HepG2 (cell line): ENCODE measurements around the gene TSACC. TPM values are rescaled to one million over a fixed set of nuclear protein-coding genes. Genes with fewer than 3 reads are reported as not detected.
A peak's percentile ranks its signal among the peaks of the same experiment; 100 is the strongest.

ENCODE experiments used
- ARID2 ChIP-seq: sonication (generic); formaldehyde crosslinking; IDR thresholded peaks from 2 replicates; pipeline ENCODE4 v1.8.1; 2022; ENCODE audit warnings: mild to moderate bottlenecking, missing genetic modification reagents, borderline replicate concordance
- ATF2 ChIP-seq: sonication (generic); formaldehyde crosslinking; IDR thresholded peaks from 2 replicates; pipeline ENCODE4 v1.4.0; 2020; ENCODE audit warnings: missing genetic modification reagents
- ATF5 ChIP-seq: sonication (generic); formaldehyde crosslinking; IDR thresholded peaks from 2 replicates; pipeline ENCODE4 v1.4.0; 2020; ENCODE audit warnings: mild to moderate bottlenecking, low read depth, missing genetic modification reagents
- CC2D1A ChIP-seq: sonication (generic); formaldehyde crosslinking; IDR thresholded peaks from 2 replicates; pipeline ENCODE4 v1.8.1; 2023; ENCODE audit warnings: mild to moderate bottlenecking, missing genetic modification reagents
- CREBL2 ChIP-seq: sonication (generic); formaldehyde crosslinking; IDR thresholded peaks from 2 replicates; pipeline ENCODE4 v1.8.1; 2023; ENCODE audit warnings: missing genetic modification reagents, mild to moderate bottlenecking, borderline replicate concordance
- HNF4G ChIP-seq, 2 experiments: sonication (generic) in 1 of 2; formaldehyde crosslinking in 1 of 2; IDR thresholded peaks; 2 replicates each; pipeline versions ENCODE4 v1.4.0 to v1.6.1; 2011 to 2020; ENCODE audit warnings: borderline replicate concordance in 2 of 2, low read depth in 2 of 2, mild to moderate bottlenecking in 2 of 2, low read length in 1 of 2, missing genetic modification reagents in 1 of 2, moderate library complexity in 1 of 2
- HNRNPL ChIP-seq: fragments of 200-400 bp; formaldehyde crosslinking; IDR thresholded peaks from 2 replicates; pipeline ENCODE4 v1.6.1; 2017; ENCODE audit warnings: mild to moderate bottlenecking, low read depth, low read length
- HOXA5 ChIP-seq: sonication (generic); formaldehyde crosslinking; IDR thresholded peaks from 2 replicates; pipeline ENCODE4 v1.4.0; 2020; ENCODE audit warnings: missing genetic modification reagents
- MBNL3 ChIP-seq: fragments of 250-450 bp; sonication (Bioruptor Pico); conservative IDR thresholded peaks from 2 replicates; pipeline ENCODE4 v1.8.0; 2022; ENCODE audit warnings: mild to moderate bottlenecking, inconsistent platforms
- MTERF4 ChIP-seq: sonication (generic); formaldehyde crosslinking; IDR thresholded peaks from 2 replicates; pipeline ENCODE4 v1.8.0; 2023; ENCODE audit warnings: mild to moderate bottlenecking, missing genetic modification reagents
- NFIB ChIP-seq: sonication (generic); formaldehyde crosslinking; IDR thresholded peaks from 2 replicates; pipeline ENCODE4 v1.9.0; 2021; ENCODE audit warnings: missing genetic modification reagents, mild to moderate bottlenecking, borderline replicate concordance
- RELA ChIP-seq: sonication (generic); formaldehyde crosslinking; IDR thresholded peaks from 2 replicates; pipeline ENCODE4 v1.4.0; 2020; ENCODE audit warnings: missing genetic modification reagents
- ZBTB42 ChIP-seq: sonication (generic); formaldehyde crosslinking; IDR thresholded peaks from 2 replicates; pipeline ENCODE4 v1.5.0; 2020; ENCODE audit warnings: mild to moderate bottlenecking, missing genetic modification reagents
- ZMAT3 ChIP-seq: sonication (generic); formaldehyde crosslinking; conservative IDR thresholded peaks from 2 replicates; pipeline ENCODE4 v1.7.0; 2021; ENCODE audit warnings: missing genetic modification reagents
- ZNF574 ChIP-seq: sonication (generic); formaldehyde crosslinking; IDR thresholded peaks from 2 replicates; pipeline ENCODE4 v1.4.0; 2020; ENCODE audit warnings: missing genetic modification reagents
- ZNF629 ChIP-seq: sonication (generic); formaldehyde crosslinking; conservative IDR thresholded peaks from 2 replicates; pipeline ENCODE4 v1.5.0; 2020; ENCODE audit warnings: missing genetic modification reagents
- polyA plus RNA-seq, 8 experiments: library from polyadenylated mRNA; depleted of rRNA in 3 of 8; stranded (reverse) in 7 of 8; unstranded in 1 of 8; fragments of >200 nt; fragmentation: Illumina TruSeq in 4 of 8; extraction: Trizol in 4 of 8; gene quantifications; 2 replicates each; pipeline versions ENCODE4 v1.2.1 to v1.2.3, GENCODE V29; 2011 to 2016; ENCODE audit warnings: low read depth in 4 of 8, missing spikeins in 1 of 8, mixed read lengths in 1 of 8; ENCODE audit not compliant: insufficient read depth in 1 of 8
- total RNA-seq, 5 experiments: library from RNA; depleted of rRNA; stranded (reverse); fragments of >200 nt; fragmentation: Illumina TruSeq; extraction: Trizol; gene quantifications; 2 replicates each; pipeline ENCODE4 v1.2.3, GENCODE V29; 2016; ENCODE audit warnings: low read depth in 1 of 5
- TF ChIP-seq, protein P1 (sequence below): sonication (generic); formaldehyde crosslinking; IDR thresholded peaks from 2 replicates; pipeline ENCODE4 v1.8.1; 2022; ENCODE audit warnings: mild to moderate bottlenecking, missing genetic modification reagents
- TF ChIP-seq, protein P2 (sequence below): sonication (generic); formaldehyde crosslinking; IDR thresholded peaks from 2 replicates; pipeline ENCODE4 v1.4.0; 2020; ENCODE audit warnings: missing genetic modification reagents, low read depth, mild to moderate bottlenecking, borderline replicate concordance

Gene TSACC
- total and polyA plus RNA-seq, 2 of the 13 experiments (the other 11 are each of a cell fraction or from before 2014, with no cell fraction given), result 1.5 to 2.6 TPM

DNA sequence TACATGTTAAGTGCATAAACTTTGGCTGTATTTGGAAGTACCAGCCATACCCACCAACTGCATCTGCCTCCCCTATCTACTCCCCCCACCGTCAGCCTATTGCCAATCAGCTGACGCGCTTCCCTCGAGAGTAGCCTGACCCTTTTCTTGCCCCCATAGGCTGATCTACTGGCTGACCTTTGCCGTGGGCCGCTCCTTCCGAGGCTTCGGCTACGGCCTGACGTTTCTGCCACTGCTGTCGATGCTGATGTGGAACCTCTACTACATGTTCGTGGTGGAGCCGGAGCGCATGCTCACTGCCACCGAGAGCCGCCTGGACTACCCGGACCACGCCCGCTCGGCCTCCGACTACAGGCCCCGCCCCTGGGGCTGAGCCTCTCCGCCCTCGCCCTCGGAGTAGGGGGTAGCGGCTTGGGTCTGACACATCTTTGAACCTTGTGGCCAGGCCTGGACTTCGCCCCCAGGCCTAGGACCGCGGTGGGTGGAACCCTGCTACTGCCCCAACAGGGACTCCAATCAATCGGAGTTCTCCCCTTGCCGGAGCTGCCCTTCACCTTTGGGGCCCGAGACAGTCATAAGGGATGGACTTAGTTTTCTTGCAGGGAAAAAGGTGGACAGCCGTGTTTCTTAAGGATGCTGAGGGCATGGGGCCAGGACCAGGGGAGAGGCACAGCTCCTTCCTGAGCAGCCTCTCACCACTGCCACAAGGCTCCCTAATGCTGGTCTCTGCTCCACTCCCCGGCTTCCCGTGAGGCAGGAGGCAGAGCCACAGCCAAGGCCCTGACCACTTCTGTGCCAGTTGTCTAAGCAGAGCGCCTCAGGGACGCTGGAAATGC, 46.9 kb upstream of the TSACC start (continued):
- TF ChIP-seq ZNF574 (CRISPR knock-in tag) (peak; percentile 83), HNF4G (IDR thresholded peaks at IDR 0.05; ENCODE audit: borderline replicate concordance, low read depth, low read length) (peak; percentile 95), HNF4G (CRISPR knock-in tag; IDR thresholded peaks at IDR 0.05; ENCODE audit: borderline replicate concordance, low read depth) (peak; percentile 95), CC2D1A (no peak), HOXA5 (CRISPR knock-in tag) (peak; percentile 61; the same call in 1 of the 2 replicates), CREBL2 (CRISPR knock-in tag) (no peak), ATF2 (CRISPR knock-in tag) (peak; percentile 21), ARID2 (CRISPR knock-in tag) (no peak), NFIB (CRISPR knock-in tag) (no peak), ZNF629 (CRISPR knock-in tag) (0 out of 2 replicates have a peak, but pooled peaks have one; percentile 11), MTERF4 (CRISPR knock-in tag) (no peak), ZMAT3 (CRISPR knock-in tag) (no peak), RELA (CRISPR knock-in tag) (peak; percentile 20; the same call in 1 of the 2 replicates), HNRNPL (peak; percentile 72; the same call in 1 of the 2 replicates), ZBTB42 (CRISPR knock-in tag) (no peak), ATF5 (no peak), MBNL3 (CRISPR knock-in tag) (no peak)
- TF ChIP-seq, protein P1, sequence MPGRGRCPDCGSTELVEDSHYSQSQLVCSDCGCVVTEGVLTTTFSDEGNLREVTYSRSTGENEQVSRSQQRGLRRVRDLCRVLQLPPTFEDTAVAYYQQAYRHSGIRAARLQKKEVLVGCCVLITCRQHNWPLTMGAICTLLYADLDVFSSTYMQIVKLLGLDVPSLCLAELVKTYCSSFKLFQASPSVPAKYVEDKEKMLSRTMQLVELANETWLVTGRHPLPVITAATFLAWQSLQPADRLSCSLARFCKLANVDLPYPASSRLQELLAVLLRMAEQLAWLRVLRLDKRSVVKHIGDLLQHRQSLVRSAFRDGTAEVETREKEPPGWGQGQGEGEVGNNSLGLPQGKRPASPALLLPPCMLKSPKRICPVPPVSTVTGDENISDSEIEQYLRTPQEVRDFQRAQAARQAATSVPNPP (CRISPR knock-in tag), result no peak; the same call in 1 of the 2 replicates
- TF ChIP-seq, protein P2, sequence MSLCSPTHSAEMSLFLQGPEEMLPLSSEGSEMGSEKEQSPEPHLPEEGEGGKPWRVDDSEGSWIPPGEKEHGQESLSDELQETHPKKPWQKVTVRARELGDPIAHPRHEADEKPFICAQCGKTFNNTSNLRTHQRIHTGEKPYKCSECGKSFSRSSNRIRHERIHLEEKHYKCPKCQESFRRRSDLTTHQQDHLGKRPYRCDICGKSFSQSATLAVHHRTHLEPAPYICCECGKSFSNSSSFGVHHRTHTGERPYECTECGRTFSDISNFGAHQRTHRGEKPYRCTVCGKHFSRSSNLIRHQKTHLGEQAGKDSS (CRISPR knock-in tag), result peak; percentile 35; the same call in 1 of the 2 replicates
